Inflammatory macrophage treated with lipopolysaccharide for 1 hour (primary cell): ENCODE measurements around the gene AARS1.
"Not testable (repeated sequence)": the region's sequence is repeated elsewhere in the genome, so short reads cannot be mapped to it uniquely, and the experiment has no call there.

ENCODE experiments used
- DNase-seq, 2 donors: peaks; one replicate each; pipeline ENCODE4 v3.0.0-alpha.2; 2020 to 2022

The AARS1 gene

GRCh38 chr16:70289229-70290094 is at the start of gene AARS1:
Gene AARS1 (minus strand): TSS chr16:70289506. CDS start chr16:70282763, 6,743 bp downstream.
- DNase-seq, result peak; percentile 96 to 98

- no peak for DNase-seq
Observed at GRCh38 chr16:70337814-70338213, 48.5 kb upstream of the AARS1 start.

- DNase-seq, result not testable (repeated sequence)
Observed at GRCh38 chr16:70332728-70333127, 43.4 kb upstream of the AARS1 start.

GRCh38 chr16:70331588-70332358 is 42.5 kb upstream of the AARS1 start:
- no peak for DNase-seq

- no peak for DNase-seq
Observed at GRCh38 chr16:70331091-70331490, 41.8 kb upstream of the AARS1 start.

- no peak for DNase-seq
Observed at GRCh38 chr16:70324998-70325747, 35.9 kb upstream of the AARS1 start.

GRCh38 chr16:70320121-70320520 is 30.8 kb upstream of the AARS1 start:
- DNase-seq, result no peak

GRCh38 chr16:70307726-70308125 is 18.4 kb upstream of the AARS1 start:
- DNase-seq, result not testable (repeated sequence)

GRCh38 chr16:70306880-70307279 is 17.6 kb upstream of the AARS1 start:
- DNase-seq, result no peak

- peak in 1 of 2 donors; percentile 3 for DNase-seq
Observed at GRCh38 chr16:70304892-70305448, 15.7 kb upstream of the AARS1 start.

- no peak for DNase-seq
Observed at GRCh38 chr16:70302745-70303144, 13.4 kb upstream of the AARS1 start.

- no peak for DNase-seq
Observed at GRCh38 chr16:70301121-70301520, 11.8 kb upstream of the AARS1 start.

GRCh38 chr16:70298988-70299938 is 10.0 kb upstream of the AARS1 start, which contains the start of gene DDX19B:
Gene DDX19B (plus strand): TSS chr16:70299186. CDS start chr16:70299298, 112 bp downstream.
- DNase-seq, result peak; percentile 71 to 72

- no peak for DNase-seq
Observed at GRCh38 chr16:70295634-70296033, 6.3 kb upstream of the AARS1 start.

- no peak for DNase-seq
Observed at GRCh38 chr16:70294385-70295025, 5.2 kb upstream of the AARS1 start.

GRCh38 chr16:70292148-70292547 is 2.8 kb upstream of the AARS1 start:
- DNase-seq, result not testable (repeated sequence)

GRCh38 chr16:70290949-70291519 is 1.7 kb upstream of the AARS1 start:
- no peak for DNase-seq

- DNase-seq, result not testable (repeated sequence)
Observed at GRCh38 chr16:70287304-70287971, 1.9 kb downstream of the AARS1 start.

GRCh38 chr16:70276392-70276791 is 12.9 kb downstream of the AARS1 start:
- DNase-seq, result no peak

- no peak for DNase-seq
Observed at GRCh38 chr16:70271696-70272095, 17.6 kb downstream of the AARS1 start.
